Calu3 (cell line): Measurements from ENCODE around the gene ZNF263. TPM values are rescaled to one million over a fixed set of nuclear protein-coding genes. Genes with fewer than 3 reads are reported as not detected.

ENCODE experiments used
- BruUV-seq: library from RNA; stranded (reverse); fragments of 400-500 nt; replicated peaks from 2 replicates; lab custom pipeline; 2021; lab: Mats Ljungman, UMichigan
- CTCF ChIA-PET: fragments of 300-600 bp; sonication (Branson Sonifier 250); formaldehyde crosslinking; loops from one replicate; lab custom pipeline; 2022; ENCODE audit warnings: antibody characterized with exemption; lab: Charles Lee
- DNase-seq: peaks from one replicate; pipeline ENCODE4 v3.0.0; 2022
- H3K27ac Mint-ChIP-seq: one replicate; pipeline ENCODE4 v1.8.0; 2022; ENCODE audit warnings: mixed read lengths; ENCODE audit not compliant: unreplicated experiment
- H3K27me3 Mint-ChIP-seq: one replicate; pipeline ENCODE4 v1.8.0; 2022; ENCODE audit warnings: mixed read lengths; ENCODE audit not compliant: unreplicated experiment
- H3K36me3 Mint-ChIP-seq: one replicate; pipeline ENCODE4 v1.8.0; 2022; ENCODE audit warnings: mild to moderate bottlenecking, moderate library complexity, mixed read lengths; ENCODE audit not compliant: insufficient read depth, unreplicated experiment
- H3K4me1 Mint-ChIP-seq: one replicate; pipeline ENCODE4 v1.8.0; 2022; ENCODE audit warnings: mild to moderate bottlenecking, low read depth, mixed read lengths; ENCODE audit not compliant: unreplicated experiment
- H3K4me3 Mint-ChIP-seq: one replicate; pipeline ENCODE4 v1.8.0; 2022; ENCODE audit warnings: mild to moderate bottlenecking, low read depth, moderate library complexity, mixed read lengths; ENCODE audit not compliant: unreplicated experiment
- H3K9me3 Mint-ChIP-seq: one replicate; pipeline ENCODE4 v1.8.0; 2022; ENCODE audit warnings: low read depth, mixed read lengths; ENCODE audit not compliant: unreplicated experiment
- intact Hi-C: fragments of 100-400 bp; cut with micrococcal nuclease; formaldehyde crosslinking; loops from one replicate; pipeline ENCODE4 v1.10.0; 2022; ENCODE audit not compliant: unreplicated experiment
- total RNA-seq: library from RNA; stranded (reverse); gene quantifications from 2 replicates; pipeline ENCODE4 v1.2.3, GENCODE V29; 2022
- TF ChIP-seq, protein P1 (sequence below): fragments of 200-600 bp; IDR thresholded peaks from one replicate; pipeline ENCODE4 v1.8.0; 2022; ENCODE audit warnings: antibody characterized with exemption; ENCODE audit not compliant: unreplicated experiment

ZNF263 gene
- total RNA-seq, 1 experiment from 2014 or later, result 46.9 TPM

DNA sequence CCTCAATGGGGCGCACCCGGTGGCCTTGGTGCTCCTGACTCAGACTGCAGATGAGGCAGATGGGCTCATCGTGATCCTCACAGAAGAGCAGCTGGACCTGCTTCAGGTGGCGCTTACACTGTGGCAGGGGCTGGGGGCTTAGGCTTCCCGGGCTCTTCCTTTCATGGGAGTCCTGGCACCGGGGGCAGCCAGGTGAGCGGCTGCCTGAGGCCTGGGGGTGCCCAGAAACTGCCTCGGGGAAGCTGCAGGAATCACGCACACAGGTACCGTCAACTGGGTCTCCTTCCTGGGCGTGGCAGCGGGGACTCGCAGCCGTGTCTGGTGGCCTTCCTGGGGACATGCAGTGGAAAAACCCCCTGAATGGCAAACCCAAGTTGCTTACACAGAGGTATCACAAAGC lies 33.8 kb upstream of the ZNF263 start:
- H3K27me3 Mint-ChIP-seq, result peaks cover 23% of the 10 kb centered on the region
- CTCF ChIA-PET, result no interaction called here
- DNase-seq, result no peak
- H3K27ac Mint-ChIP-seq, result no peak overlapping the region
- no TSS peak for BruUV-seq
- H3K9me3 Mint-ChIP-seq, result no peaks in the 10 kb centered on the region
- no peaks in the 10 kb centered on the region for H3K4me1 Mint-ChIP-seq
- intact Hi-C loops, result no loop called here
- H3K4me3 Mint-ChIP-seq, result no peak overlapping the region
- TF ChIP-seq, protein P1, sequence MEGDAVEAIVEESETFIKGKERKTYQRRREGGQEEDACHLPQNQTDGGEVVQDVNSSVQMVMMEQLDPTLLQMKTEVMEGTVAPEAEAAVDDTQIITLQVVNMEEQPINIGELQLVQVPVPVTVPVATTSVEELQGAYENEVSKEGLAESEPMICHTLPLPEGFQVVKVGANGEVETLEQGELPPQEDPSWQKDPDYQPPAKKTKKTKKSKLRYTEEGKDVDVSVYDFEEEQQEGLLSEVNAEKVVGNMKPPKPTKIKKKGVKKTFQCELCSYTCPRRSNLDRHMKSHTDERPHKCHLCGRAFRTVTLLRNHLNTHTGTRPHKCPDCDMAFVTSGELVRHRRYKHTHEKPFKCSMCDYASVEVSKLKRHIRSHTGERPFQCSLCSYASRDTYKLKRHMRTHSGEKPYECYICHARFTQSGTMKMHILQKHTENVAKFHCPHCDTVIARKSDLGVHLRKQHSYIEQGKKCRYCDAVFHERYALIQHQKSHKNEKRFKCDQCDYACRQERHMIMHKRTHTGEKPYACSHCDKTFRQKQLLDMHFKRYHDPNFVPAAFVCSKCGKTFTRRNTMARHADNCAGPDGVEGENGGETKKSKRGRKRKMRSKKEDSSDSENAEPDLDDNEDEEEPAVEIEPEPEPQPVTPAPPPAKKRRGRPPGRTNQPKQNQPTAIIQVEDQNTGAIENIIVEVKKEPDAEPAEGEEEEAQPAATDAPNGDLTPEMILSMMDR, result no peak
- H3K36me3 Mint-ChIP-seq, result no peaks in the 10 kb centered on the region

DNA sequence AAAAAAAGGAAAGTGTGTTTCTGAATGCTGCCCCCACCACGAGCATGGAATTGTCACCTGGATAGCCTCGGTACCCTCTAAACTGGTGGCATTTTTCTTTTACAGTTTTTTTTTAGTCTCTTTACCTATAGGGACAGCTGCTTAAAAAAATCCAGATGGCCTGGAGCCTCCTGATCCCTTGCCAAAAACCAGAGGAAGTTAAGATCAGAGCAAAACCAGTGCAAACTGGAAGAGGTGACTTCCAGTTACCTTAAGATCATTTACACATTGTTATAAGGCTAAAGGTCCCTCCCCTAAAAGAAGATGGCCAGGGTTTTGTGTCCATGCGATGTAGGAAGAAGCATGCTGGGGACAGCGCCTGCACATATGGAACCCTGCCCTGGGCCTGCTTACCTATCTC lies 30.3 kb upstream of the ZNF263 start:
- DNase-seq, result no peak
- peaks cover 35% of the 10 kb centered on the region for H3K27me3 Mint-ChIP-seq
- H3K27ac Mint-ChIP-seq, result no peak overlapping the region
- no peaks in the 10 kb centered on the region for H3K36me3 Mint-ChIP-seq
- no peaks in the 10 kb centered on the region for H3K4me1 Mint-ChIP-seq
- H3K9me3 Mint-ChIP-seq, result no peaks in the 10 kb centered on the region
- BruUV-seq, result no TSS peak
- intact Hi-C loops, result no loop called here
- TF ChIP-seq, protein P1, result no peak
- CTCF ChIA-PET, result interaction anchor here (0.7 kb wide), 1 partner anchor 40 kb away, joined by 3 read pairs; no protein-coding TSS in a partner anchor
- H3K4me3 Mint-ChIP-seq, result no peak overlapping the region

DNA sequence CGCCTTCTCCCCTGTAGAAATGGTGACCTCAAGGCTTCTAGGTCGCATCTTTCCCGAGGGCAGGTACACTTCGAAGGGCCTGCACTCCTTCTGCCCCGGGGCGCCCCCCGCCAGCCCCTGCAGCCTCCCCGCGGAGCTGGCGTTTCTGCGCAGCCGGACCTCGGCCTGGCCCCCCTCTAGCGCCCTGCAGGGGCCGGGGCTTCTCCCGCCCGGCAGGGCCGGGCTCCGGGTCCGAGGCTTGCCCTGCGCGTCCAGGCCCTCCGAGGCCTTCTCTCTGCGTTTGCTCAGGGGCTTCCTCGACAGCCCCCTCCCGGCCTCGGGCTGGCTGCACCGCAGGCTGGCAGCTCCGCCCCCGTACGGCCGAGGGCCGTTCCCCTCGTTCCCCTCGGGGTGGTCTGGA lies 29.0 kb upstream of the ZNF263 start:
- BruUV-seq, result no TSS peak
- DNase-seq, result no peak
- Mint-ChIP-seq H3K4me3 (no peak overlapping the region), H3K9me3 (no peaks in the 10 kb centered on the region), H3K27ac (no peak overlapping the region), H3K4me1 (no peaks in the 10 kb centered on the region), H3K36me3 (no peaks in the 10 kb centered on the region), H3K27me3 (peaks cover 37% of the 10 kb centered on the region)
- CTCF ChIA-PET, result no interaction called here
- TF ChIP-seq, protein P1, result no peak
- intact Hi-C loops, result no loop called here

DNA sequence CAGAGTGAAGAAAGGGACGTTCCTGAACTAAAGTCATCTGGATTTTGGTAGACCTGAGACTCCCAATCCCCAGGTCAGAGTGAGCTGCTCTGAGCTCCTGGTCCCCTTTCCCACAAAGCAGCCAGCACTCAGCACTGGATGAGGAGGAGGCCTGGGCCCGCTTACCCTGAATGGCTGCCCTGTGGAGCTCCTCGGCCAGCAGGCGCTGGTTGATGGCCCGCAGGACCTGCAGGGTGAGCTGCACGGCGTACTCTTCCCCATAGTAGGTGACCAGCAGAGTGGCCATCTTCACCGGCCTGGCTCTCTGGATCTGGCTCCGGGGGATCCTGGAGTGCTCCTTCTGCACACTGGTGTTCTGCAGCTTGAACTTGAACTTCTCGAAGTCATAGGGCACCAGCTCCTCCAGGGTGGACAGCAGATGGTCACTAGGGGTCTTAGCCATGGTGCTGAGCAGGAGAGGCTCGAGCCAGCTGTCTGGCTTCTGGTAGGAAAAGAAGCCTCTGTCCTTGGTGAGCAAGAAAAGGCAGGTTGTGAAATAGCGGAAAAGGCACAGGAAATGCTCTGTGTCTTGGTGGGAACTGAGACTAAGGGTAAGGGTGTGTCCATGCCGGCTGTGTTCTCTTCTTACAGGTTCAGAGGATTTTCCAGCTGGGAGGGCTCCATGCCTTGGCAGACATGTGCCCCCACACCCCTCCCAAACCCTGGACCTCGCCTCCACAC lies 27.0 kb upstream of the ZNF263 start, which contains the start of gene MEFV:
Gene MEFV, minus strand, starts transcription at position 488 of the 720 bp plus-strand sequence. Its CDS starts 46 bp downstream, at position 442.
- CTCF ChIA-PET, result no interaction called here
- Mint-ChIP-seq H3K27ac (no peak within 1 kb of the TSS), H3K36me3 (no peaks in the 10 kb centered on the region), H3K4me3 (no peak within 1 kb of the TSS), H3K4me1 (no peaks in the 10 kb centered on the region), H3K27me3 (peaks cover 36% of the 10 kb centered on the region), H3K9me3 (no peaks in the 10 kb centered on the region)
- DNase-seq, result no peak
- TF ChIP-seq, protein P1, result no peak
- BruUV-seq, result no TSS peak
- intact Hi-C loops, result no loop called here
